AG10803 (cell line): ENCODE data around the gene ICAM4.
A peak's percentile ranks its signal among the peaks of the same experiment; 100 is the strongest.

Experiments
- DNase-seq: peaks from one replicate; pipeline ENCODE4 v3.0.0; 2010; ENCODE audit warnings: low read depth
- H3K4me3 ChIP-seq: 2 replicates; pipeline ENCODE4 v1.5.1; 2011; ENCODE audit warnings: mild to moderate bottlenecking, low read length, control low read depth
- TF ChIP-seq, protein P1 (sequence below): conservative IDR thresholded peaks from 2 replicates; pipeline ENCODE4 v1.5.1; 2011; ENCODE audit warnings: mild to moderate bottlenecking, low read length, control low read depth, inconsistent platforms

ICAM4 gene

DNA sequence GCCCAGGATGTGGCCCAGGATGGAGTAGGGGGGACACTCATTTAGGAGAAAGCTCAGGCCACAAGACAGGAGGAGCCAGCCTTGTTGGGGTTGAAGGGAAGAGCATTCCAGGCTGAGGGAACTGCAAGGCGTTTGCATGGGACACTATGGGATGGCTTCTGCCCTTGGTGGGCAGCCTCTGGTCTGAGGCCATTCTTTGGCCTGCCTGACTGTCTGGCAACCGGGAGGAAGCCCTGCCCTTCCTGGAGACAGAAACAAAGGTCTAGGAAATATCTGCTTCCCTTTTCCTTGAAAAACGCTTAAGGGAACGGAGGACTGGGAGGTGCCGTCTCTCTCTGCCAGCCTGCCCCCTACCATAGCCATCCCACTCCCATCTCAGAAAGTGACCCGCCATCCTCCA is 18.7 kb upstream of the ICAM4 start:
- no peak overlapping the region for H3K4me3 ChIP-seq
- no peak for DNase-seq
- TF ChIP-seq, protein P1, sequence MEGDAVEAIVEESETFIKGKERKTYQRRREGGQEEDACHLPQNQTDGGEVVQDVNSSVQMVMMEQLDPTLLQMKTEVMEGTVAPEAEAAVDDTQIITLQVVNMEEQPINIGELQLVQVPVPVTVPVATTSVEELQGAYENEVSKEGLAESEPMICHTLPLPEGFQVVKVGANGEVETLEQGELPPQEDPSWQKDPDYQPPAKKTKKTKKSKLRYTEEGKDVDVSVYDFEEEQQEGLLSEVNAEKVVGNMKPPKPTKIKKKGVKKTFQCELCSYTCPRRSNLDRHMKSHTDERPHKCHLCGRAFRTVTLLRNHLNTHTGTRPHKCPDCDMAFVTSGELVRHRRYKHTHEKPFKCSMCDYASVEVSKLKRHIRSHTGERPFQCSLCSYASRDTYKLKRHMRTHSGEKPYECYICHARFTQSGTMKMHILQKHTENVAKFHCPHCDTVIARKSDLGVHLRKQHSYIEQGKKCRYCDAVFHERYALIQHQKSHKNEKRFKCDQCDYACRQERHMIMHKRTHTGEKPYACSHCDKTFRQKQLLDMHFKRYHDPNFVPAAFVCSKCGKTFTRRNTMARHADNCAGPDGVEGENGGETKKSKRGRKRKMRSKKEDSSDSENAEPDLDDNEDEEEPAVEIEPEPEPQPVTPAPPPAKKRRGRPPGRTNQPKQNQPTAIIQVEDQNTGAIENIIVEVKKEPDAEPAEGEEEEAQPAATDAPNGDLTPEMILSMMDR: no peak

DNA sequence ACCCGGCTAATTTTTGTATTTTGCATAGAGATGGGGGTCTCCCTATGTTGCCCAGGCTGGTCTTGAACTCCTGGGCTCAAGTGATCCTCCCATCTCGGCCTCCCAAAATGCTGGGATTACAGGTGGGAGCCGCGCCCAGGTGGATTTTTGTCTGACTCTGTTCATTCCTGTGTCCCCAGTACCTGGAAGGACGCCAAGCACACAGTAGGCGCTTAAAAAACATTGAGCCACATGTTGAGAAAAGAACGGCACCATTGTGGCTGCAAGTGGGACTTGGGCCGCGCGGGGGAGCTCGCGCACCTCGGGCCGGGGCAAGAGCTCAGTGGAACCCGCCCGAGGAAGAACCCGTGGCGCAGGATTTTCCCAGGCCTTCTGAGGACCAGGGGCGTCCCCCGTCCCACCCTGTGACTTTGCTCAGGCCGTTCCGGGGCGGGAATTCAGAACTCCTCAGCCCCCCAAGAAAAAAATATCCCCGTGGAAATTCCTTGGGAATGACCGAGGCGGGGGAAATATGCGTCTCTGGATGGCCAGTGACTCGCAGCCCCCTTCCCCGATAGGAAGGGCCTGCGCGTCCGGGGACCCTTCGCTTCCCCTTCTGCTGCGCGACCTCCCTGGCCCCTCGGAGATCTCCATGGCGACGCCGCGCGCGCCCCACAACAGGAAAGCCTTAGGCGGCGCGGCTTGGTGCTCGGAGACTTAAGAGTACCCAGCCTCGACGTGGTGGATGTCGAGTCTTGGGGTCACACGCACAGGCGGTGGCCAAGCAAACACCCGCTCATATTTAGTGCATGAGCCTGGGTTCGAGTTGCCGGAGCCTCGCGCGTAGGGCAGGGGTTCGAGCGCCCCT is 17.2 kb upstream of the ICAM4 start:
- H3K4me3 ChIP-seq: no peak overlapping the region; the same call in 1 of the 2 replicates
- TF ChIP-seq, protein P1: peak; percentile 87
- DNase-seq: peak; percentile 62

DNA sequence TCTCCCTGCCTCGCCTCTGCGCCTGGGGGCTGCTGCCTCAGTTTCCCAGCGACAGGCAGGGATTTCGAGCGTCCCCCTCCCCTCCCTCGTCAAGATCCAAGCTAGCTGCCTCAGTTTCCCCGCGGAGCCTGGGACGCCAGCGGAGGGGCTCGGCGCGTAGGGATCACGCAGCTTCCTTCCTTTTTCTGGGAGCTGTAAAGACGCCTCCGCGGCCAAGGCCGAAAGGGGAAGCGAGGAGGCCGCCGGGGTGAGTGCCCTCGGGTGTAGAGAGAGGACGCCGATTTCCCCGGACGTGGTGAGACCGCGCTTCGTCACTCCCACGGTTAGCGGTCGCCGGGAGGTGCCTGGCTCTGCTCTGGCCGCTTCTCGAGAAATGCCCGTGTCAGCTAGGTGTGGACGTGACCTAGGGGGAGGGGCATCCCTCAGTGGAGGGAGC is 16.6 kb upstream of the ICAM4 start:
- peak overlapping the region; percentile 33 for H3K4me3 ChIP-seq
- no peak for DNase-seq
- TF ChIP-seq, protein P1: no peak

DNA sequence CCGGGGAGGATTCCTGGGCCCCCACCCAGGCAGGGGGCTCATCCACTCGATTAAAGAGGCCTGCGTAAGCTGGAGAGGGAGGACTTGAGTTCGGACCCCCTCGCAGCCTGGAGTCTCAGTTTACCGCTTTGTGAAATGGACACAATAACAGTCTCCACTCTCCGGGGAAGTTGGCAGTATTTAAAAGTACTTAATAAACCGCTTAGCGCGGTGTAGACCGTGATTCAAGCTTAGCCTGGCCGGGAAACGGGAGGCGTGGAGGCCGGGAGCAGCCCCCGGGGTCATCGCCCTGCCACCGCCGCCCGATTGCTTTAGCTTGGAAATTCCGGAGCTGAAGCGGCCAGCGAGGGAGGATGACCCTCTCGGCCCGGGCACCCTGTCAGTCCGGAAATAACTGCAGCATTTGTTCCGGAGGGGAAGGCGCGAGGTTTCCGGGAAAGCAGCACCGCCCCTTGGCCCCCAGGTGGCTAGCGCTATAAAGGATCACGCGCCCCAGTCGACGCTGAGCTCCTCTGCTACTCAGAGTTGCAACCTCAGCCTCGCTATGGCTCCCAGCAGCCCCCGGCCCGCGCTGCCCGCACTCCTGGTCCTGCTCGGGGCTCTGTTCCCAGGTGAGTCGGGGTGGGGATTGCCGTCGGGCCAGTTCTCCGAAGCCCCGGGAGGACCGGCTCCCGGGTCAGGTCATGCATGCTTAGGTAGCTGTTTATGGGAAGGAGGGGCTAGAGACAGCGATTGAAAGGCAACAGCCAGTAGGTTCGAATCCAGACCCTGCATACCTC is 15.9 kb upstream of the ICAM4 start, which contains the start of gene ICAM1:
TSS of gene ICAM1 (plus strand) at position 505 of the 779 bp plus-strand sequence. CDS start at position 545, 40 bp downstream.
- DNase-seq: peak; percentile 39
- TF ChIP-seq, protein P1: no peak
- peak within 1 kb of the TSS; percentile 40 for H3K4me3 ChIP-seq

DNA sequence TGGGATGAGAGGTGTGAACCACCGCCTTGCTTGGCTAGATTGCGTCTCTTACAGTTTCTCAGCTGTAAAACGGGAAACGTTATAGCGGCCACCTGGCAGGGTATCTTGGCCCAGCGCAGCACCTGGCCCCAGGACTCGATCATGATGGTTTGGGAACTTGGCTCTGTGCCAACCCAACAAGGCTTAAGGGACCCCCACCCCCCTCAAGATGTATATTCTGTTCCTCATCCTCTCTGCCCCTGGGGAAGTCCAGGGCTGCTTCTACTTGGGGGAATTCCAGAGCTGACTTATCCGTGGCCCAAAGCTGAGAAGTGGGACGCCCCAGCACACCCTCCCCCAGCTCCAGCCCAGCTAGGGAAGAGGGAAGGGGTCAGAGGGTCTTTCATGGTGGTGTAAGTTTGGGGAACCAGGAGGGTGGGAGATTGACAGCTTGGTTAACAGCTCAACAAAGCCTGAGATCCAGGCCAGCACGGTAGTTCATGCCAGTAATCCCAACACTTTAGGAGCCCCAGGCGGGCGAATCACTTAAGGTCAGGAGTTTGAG is 15.1 kb upstream of the ICAM4 start:
- TF ChIP-seq, protein P1: no peak
- peak overlapping the region; percentile 2 for H3K4me3 ChIP-seq
- DNase-seq: no peak

DNA sequence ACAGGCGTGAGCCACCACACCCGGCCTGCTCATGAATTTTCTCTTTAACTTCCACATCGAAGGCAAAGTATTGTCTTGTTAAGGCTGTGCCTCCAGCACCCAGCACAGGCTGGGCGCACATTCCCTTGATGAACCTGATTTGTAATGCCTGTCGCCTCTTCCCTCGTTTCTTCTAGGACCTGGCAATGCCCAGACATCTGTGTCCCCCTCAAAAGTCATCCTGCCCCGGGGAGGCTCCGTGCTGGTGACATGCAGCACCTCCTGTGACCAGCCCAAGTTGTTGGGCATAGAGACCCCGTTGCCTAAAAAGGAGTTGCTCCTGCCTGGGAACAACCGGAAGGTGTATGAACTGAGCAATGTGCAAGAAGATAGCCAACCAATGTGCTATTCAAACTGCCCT is 12.2 kb upstream of the ICAM4 start:
- H3K4me3 ChIP-seq: no peak overlapping the region
- TF ChIP-seq, protein P1: no peak
- DNase-seq: no peak
